HG03060 (cell line): ENCODE results near the gene CDKN2B-AS1.
A peak's percentile ranks its signal among the peaks of the same experiment; 100 is the strongest.

Experiments used
- ATAC-seq: cut with Tn5 transposase; IDR thresholded peaks from one replicate; pipeline ENCODE4 v1.9.1; 2021; ENCODE audit warnings: low read depth, moderate number of reproducible peaks; ENCODE audit not compliant: unreplicated experiment

Gene CDKN2B-AS1

DNA sequence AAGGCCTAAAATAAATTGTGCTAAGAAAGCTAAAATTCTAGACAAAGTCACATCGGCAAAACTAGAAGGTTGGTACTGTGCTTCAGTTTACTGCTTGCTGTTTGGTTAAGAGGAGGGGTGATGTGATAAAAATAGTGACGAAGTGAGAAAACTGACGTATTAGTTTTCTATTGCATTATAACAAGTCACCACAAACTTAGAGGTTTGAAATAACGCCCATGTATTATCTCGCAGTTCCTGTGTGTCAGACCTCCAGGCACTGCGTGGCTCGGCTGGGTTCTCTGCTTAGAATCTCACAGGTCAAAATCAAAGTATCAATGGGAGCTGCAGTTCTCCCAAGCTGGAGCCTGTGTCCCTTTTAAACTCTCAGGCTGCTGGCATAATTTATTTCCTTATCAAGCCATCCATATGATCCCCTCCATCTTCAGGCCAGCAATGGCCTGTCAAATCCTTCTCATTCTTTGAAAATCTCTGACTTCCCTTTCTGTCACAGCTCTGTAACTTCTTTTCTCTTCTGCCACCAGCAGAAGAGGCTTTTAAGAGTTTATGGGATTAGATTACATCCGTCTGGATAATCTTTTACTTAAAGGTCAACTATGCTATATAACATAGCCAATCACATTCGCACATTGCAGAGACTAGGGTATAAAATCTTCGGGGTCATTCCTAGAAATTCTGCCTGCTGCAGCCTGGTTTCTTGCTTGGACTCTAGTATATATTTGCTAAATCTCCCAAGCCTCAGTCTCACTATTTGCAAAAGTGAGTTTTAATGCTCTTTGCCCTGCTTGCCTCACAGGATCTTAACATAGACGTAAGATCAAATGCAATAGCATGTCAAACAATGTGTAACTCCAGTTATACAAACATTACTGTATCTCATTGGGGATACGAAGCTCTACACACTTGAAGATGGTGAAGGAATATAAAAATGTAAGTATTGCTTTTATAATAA is 118.6 kb downstream of the CDKN2B-AS1 start:
- ATAC-seq: no peak

DNA sequence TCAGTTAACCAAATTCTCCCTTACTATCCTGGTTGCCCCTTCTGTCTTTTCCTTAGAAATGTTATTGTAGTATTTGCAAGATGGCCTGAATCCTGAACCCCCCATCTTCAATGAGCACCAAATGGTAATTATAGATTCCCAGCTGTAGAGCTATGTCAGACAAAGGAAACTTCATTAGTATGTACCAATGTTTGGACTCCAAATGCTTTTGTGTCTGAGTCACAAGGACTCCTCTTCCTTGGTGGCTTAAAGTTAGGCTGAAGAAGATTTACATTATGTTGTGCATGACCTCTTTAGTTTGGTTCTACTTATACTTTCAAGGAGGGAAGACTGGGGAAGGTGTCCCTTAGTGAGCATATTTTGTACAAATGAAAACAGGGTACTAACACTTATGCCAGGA is 120.4 kb downstream of the CDKN2B-AS1 start:
- ATAC-seq: no peak

DNA sequence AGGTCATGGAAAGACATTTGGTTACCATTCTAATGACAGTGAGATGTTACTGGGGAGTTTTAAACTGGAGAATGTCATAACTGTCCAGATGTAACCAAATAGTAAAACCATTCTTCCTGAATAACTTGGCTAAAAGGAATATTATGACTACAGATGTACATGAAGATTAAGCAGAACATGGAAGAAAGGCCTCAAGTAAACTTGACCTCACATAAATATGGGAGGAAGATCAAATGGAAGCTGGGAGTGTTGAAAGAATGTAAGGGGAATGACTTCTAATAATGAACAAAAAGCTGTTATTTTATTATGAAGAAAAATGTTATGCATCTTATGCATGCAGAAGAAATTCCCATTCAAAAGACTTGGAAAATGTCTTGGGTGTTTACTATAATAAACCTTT is 122.2 kb downstream of the CDKN2B-AS1 start:
- no peak for ATAC-seq

DNA sequence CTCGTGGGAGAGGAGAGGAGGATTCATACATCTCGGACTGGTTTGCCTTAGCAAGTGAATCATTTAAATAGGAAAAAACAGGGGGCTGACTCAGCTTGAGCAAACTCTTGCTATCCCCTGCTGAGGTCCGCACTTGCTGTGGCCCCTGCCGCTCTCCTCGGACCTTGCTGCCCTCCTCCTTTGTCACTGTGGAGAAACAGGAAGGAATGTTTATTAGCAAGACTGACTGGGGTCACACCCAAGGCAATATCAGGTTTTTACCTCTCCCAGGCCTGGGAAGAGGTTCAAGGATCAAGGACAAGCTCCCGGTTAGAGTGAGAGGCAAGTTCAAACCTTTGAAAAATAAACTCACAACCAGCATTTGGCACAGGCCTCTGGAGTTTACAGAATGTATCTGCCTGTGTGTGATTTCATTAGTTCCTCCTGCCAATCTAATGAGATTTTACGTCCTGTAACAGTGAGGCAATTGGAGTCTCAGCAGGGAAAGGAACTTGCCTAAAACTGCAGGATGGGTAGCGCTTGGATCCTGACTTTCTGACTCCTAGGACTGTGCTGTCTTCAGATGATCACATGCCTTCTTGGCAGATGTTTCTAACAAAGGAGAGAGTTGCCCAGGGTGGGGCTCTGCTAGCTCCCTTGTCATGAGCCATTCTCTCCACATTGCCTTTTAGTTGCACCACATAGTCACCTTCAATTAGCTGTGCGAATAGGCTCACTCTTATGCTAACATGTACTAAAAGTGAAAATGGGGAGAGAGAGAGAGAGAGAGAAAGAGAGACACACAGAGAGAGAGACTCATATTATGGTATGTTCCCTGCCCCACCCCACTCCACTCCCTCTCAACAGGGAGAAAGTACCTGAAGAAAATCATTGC is 123.2 kb downstream of the CDKN2B-AS1 start:
- no peak for ATAC-seq

DNA sequence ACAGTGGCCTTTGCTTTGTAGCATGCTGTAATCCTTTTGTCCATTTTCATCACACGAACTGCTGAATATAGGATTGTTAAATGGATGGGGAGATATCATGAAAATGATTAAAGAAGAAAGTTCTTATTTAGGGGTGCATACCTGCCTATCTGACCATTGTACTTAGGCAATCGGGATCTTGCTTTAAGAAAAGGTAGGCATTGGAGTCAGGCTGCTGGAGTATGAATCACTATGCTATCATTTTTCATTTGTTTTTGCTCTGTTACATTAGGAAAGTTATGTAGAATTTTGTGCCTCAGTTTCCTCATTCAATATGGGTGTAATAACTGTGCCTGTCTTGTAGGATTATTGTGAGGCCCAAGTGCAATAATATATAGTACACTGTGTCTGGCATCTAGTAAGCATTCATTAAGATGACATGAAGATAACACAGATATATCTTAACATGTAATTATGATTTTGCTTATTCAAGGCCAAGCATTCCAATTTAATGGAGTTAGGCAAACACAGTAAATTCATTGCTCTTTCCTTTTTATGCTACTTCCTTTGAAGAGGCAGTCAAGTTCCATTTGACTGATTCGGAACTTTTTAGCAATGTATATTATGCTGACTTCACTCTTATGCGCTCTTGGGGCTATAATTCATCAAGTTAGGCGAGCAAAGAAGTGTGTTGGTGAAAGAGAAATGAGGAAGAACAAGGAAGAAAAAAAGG is 124.4 kb downstream of the CDKN2B-AS1 start:
- no peak for ATAC-seq

DNA sequence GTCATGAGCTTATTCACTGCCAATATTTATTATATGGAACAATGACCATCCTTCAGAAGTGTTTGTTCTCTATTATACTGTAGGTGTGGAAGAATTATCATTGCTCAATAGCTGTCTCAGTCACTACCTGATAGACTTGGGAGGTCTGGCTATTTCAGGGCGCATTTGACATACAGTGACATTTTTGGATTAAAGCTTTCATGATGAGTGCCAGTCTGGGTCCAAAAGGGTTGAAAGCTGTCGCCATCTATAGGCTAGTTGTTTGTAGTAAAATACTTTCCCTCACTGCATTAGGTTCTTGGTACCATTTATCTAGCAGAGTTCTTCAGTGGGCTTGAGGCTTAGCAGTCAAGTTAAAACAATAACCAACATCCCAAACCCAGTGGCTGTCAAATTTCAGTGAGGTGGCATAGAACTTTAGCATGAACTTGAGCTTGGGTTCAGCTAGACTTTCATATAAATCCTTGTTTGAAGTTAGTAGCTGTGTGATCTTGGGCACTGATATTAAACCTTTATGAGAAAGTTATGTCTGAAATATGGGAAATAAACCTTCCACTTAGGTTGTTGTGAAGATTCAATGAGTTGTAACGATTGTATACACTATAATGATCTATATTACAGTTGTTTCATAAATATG is 125.0 kb downstream of the CDKN2B-AS1 start:
- peak; percentile 81 for ATAC-seq

DNA sequence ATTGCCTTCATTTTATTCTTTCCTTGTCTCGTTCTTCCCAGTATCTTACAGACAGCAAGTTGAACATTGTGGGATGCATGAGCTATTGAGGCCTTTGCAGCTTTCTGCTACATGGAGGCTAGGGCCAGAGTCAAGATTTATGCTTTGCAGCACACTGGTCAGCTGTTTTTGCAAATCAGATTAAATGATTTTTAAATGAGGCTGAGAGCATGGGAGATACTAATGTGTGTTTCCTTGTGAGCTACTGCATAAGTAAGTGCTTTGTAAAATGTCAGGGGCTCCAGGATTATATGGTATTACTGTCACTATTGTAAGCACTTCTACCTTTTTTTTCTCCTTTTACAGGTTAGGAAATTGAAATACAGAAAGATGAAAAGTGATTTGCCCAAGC is 125.6 kb downstream of the CDKN2B-AS1 start:
- no peak for ATAC-seq

DNA sequence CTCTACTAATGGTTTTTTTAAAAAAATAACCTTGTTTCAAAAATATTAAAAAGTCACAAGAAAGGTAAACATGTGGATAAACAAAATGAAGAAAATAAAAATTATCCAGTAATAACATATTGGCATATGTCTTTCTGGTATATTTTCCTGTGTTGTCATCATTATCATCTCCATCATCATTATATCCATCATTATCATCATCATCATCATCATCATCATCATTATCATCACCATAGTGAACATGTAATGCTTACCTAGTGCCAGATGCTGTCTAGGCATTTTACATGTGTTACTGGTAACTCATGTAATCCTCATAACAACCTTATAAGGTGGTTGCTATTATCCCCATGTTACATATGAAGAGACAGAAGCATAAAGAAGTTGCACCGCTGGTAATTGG is 126.0 kb downstream of the CDKN2B-AS1 start:
- no peak for ATAC-seq

DNA sequence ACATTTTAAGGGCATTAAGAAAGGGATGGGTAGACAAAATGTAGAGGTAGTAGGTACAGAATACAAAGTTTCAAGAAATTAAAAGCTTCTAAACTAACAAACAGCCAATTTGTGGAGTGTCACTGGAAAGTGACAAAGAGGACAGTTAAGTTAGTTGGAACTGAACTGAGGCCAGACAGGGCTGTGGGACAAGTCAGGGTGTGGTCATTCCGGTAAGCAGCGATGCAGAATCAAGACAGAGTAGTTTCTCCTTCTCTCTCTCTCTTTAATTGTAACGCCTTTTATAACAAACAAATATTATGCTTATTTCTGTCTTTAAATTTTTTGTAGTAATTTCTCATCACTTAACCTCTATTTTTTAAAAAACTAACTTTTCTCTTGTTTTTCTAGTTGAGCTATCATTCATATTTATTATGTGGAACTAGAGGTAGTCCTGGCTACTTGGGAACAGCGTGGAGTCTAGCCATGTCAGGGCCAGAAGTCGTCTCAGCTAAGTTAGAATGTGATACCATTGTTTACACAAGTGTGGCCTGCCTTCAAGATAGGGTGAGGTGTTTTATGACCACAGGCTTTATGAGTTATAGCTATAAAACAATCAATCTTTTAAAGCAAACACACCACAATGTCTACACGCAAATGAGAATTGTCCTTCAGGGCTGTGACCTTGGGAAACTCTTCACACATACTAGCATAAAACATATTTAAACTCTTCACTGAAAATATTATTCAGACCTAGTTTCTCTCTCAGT is 129.8 kb downstream of the CDKN2B-AS1 start:
- ATAC-seq: no peak

DNA sequence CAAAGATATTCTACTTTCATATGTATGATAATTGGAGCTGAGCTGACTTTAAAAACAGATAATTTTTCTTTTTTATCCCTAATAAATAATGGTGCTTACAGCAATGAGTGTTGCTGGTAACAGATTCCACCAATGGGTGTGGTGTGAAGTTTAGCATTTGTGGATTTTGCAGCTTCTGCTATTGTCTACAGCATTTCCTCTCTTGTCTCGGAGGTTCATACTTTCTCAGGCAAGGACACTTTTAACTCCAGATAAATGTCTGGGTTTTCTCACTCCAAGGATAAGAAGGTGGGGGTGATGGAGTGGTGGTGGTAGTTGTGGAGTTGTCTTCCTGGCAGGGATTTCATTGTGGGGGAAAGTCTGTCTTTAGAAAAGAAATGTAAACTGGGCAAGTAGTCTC is 134.5 kb downstream of the CDKN2B-AS1 start:
- ATAC-seq: no peak

DNA sequence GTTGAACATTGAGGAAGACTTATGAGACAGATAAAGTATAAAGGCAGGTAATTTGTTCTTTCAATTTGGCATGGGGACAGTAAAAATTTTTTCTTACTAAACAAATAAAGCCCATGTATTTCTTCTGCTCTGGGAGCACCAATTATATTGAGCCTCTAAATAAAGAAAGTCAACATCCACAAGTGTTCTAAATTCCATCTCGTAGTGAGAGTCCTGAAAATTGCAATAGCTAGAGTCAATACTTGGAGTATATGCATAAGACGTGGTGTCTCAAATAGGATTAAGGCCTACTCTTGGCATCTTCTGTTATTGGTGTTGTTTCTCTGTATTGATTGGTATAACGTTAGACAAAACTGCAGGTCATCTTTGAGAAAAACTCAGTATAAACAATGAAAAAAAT is 135.0 kb downstream of the CDKN2B-AS1 start:
- ATAC-seq: no peak

DNA sequence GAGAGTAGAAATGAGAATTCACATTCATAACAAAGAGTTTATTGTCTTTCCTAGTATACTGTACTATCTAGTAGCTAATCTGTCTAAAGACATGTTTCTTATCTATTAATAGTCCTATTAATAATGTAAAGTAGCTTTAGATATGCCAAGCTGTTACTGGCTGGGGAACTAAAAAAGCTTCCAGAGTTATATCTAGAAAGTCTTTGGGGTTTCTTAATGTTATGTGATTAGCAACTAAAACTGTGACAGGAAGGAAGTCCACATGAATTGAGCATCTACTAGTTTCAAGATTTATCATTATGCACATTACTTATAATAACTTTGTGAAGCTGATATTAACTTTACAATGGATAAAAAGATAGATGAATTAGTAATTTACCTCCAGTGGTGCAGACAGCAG is 137.2 kb downstream of the CDKN2B-AS1 start:
- ATAC-seq: no peak

DNA sequence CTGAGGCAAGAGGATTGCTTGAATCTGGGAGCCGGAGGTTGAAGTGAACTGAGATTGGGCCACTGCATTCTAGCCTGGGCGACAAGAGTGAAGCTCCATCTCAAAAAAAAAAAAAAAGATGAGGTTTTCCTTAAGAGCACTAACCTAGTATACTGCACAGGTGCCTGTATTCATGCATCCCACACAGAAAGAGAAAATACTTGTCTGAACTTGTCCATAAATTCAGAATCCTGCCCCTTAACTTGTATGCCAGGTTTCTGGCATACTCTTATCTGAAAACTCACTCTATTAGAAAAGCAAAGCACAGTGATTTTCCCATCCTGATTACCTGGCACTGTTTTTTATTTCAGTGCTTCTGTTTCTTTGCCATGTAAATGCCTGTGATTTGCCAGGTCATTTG is 139.8 kb downstream of the CDKN2B-AS1 start:
- no peak for ATAC-seq

DNA sequence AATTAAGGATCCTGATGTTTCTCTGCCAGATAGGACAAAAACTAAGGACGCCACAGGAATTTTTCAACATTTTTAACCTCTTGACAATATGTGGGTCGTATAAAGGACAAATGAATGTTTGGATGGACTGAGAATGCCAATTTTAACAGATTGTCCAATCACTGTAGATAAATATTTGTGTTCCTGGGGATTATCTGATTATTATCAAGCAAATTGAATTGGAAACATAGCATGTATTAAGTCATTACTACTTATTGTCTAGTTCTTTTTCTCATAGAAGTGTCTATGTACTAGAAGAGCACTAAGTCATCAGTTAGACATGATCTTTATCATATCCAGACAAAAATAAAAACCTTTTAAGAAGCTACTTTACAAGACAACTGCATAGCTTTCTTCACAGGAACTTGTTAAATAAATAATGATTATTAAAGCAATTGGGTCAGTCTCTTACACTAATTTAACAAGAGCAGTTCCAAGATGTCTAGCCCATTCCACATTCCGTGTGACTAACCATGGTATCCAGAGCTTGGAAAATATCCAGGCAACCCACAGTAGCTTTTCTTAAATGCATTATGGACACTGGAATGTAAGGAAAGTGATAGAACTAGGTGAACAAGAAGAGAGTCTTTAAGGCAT is 142.0 kb downstream of the CDKN2B-AS1 start:
- ATAC-seq: no peak

DNA sequence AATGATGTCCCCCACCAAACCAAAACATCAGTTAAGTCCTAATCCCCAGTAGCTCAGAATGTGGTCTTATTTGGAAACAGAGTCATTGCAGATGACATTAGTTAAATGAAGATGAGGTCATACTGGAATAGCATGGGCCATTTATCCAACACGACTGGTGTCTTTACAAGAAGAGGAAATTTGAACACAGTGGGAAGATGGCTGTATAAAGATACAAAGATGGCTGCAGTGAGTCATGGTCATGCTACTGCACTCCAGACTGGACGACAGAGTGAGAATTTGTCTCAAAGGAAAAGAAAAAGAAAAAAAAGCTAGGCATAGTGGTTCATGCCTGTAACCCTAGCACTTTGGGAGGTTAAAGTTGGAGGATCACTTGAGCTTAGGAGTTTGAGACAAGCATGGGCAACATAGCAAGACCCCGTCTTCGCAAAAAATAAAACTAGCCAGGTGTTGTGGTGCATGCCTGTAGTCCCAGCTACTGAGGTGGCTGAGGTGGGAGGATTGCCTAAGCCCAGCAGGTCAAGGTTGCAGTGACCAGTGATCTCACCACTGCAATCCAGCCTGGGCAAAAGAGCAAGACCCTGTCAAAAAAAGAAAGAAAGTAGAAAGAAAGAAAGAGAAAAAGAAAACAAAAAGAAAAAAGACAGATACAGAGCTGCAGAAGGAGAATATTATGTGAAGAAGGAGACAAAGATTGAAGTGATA is 144.5 kb downstream of the CDKN2B-AS1 start:
- no peak for ATAC-seq

DNA sequence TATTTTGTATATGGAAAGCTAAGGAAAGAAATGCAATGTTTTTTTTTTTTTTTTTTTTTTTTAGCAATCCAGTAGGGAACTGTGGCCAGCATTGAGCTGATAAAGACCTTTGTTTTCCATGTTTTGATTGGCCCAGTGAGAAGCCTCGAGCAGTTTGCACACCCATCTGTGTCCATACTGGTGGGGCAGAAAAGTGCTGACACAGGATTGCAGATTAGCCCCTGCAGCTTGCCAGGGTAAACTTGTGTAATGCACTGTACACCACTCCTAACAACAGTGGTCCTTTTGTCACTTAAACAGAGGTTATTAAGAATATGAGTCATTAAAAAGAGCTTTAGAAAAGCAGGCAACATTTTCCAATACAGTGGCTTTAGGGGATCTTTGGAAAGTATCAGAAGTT is 147.3 kb downstream of the CDKN2B-AS1 start:
- ATAC-seq: no peak

DNA sequence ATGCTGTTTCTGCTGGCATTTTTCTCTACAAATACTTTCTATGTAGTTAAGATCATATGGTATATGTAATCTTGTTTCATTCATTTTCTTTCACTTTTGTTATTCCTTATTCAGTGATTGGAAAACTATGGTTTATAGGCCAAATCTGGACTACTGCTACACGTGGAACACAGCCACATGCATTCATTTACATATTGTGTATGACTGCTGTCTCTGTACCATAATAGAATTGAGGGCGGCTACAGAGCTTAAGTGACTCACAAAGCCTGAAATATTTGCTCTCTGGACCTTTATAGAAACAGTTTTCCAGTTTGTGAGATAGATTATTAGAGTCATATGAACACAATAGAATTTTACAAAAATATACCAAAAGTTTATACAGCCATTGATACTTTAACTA is 148.1 kb downstream of the CDKN2B-AS1 start:
- ATAC-seq: no peak

DNA sequence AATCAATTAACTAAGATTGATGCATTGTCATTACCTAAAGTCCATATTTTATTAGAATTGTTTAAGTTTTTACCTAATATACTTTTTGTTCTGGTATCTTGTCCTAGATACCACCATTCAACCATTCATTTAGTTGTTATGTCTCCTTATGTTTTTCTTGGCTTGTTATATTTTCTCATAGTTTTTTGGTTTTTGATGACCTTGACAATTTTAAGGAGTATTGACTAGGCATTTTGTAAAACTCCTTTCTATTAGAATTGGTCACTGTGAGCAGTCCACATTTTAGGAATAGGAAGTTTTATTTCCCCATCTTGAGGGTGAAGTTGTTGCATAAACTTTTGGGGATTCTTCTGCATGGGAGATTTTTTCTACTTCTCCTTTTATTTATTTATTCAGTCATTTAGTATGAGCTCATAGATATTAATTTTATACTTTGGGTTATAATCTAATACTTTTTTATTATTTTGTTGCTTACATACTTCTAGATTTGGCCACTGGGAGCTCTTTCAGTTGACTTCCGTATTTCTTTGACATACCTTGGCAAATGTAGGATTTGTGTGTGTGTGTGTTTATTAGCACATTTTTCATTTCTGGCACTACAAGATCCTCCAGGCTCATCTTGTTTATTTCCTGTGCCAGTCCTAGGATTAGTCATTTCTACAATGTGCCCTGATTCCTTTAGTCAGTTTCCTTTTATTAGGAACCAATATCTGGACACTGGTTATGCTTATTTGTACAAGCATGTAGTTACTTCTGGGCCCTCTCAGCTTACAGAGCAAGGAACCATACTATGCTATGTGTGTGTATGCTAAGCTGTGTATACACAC is 149.4 kb downstream of the CDKN2B-AS1 start:
- ATAC-seq: no peak
